ENCODE measurements around the gene FITM1. TPM values are rescaled to one million over a fixed set of nuclear protein-coding genes. Genes with fewer than 3 reads are reported as not detected.

FITM1 gene
- total and polyA plus RNA-seq, 12 donors, result 4.6 to 25.7 (median 10.4) TPM

DNA sequence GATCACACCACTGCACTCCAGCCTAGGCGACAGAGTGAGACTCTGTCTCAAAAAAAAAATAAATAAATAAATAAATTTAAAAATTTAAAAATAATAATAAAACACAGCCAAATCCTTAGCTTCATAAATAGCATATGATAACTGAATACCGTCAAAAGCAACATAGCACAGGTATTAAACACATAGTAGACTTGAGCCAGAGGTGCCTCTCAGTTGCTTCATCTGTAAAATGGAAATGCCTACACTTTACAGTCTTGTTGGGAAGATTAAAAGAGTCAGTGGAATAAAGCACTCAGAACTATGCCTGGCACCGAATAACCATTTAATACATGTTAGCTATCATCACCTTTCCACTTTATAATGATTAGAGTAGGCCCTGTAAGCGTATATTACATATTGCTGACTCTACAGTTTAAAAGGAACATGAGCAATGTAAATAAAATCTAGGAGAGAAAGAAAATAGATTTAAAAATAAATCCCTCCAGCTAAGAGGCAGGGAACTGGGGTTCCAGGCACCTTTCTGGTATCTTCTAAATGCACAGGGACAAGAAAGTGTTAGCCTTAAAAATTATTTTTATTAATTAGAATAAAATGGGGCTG is 23.7 kb upstream of the FITM1 start:
- Histone ChIP-seq H3K9me3 (replicated peaks in 1 of 3) (no peaks in the 10 kb centered on the region), H3K4me1 (replicated peaks in 1 of 2) (peaks cover 0 to 20% of the 10 kb centered on the region in 2 donors), H3K27ac (no peak overlapping the region), H3K36me3 (replicated peaks in 1 of 2) (no peaks in the 10 kb centered on the region), H3K4me3 (no peak overlapping the region), H3K27me3 (no peaks in the 10 kb centered on the region)
- TF ChIP-seq CTCF (IDR thresholded peaks at IDR 0.05) (no peak), POLR2A (IDR thresholded peaks at IDR 0.05) (no peak)
- no peak for DNase-seq
- intact Hi-C loops (cut with DNase I), result no loop called here
- WGBS, 4 donors, result 91 to 94% (median 92%) methylated on average over 4 of the region's 4 CpGs

DNA sequence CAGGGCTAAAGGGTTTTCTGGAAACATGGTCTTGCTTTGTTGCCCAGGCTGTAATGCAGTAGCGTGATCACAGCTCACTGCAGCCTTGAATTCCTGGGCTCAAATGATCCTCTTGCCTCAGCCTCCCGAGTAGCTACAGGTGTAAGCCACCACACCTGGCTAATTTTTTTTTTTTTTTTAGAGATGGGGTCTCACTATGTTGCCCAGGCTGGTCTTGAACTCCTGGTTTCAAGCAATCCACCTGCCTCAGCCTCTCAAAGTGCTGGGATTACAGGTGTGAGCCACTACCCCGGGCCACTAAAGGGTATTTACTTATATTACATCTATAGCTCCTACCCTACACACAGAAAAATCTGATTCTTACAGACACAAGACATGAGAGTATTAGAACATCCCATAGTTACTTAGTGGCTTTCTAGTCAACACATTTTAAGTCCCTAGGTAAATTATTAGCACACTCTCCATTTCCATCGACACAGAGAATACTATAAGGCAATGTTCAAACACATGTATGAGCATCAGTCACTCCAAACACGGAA is 22.1 kb upstream of the FITM1 start:
- intact Hi-C loops (cut with DNase I), result no loop called here
- TF ChIP-seq POLR2A (IDR thresholded peaks at IDR 0.05) (no peak), CTCF (IDR thresholded peaks at IDR 0.05) (no peak)
- DNase-seq, result no peak

DNA sequence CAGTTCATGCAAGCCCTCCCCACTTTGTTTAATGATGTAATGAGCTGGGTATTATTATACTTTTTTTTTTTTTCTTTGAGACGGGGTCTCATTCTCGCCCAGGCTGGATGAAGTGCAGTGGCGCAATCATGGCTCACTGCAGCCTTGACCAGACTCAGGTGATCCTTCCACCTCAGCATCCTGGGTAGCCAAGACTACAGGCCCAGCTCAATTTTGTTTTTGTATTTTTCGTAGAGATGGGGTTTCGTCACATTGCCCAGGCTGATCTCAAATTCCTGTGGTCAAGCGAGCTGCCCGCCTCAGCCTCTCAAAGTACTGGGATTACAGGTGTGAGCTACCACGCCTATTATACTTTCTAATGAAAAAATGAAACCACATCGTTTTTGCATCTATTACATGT is 20.4 kb upstream of the FITM1 start:
- no peak for DNase-seq
- Histone ChIP-seq H3K27me3 (no peaks in the 10 kb centered on the region), H3K4me3 (no peak overlapping the region), H3K27ac (no peak overlapping the region), H3K9me3 (replicated peaks in 1 of 3) (no peaks in the 10 kb centered on the region), H3K36me3 (replicated peaks in 1 of 2) (no peaks in the 10 kb centered on the region), H3K4me1 (replicated peaks in 1 of 2) (peaks cover 5 to 20% of the 10 kb centered on the region in 2 donors)
- WGBS, 4 donors, result 81 to 86% (median 86%) methylated on average over 9 of the region's 9 CpGs
- TF ChIP-seq CTCF (IDR thresholded peaks at IDR 0.05) (no peak), POLR2A (IDR thresholded peaks at IDR 0.05) (no peak)
- intact Hi-C loops (cut with DNase I), result no loop called here

More for the DNA sequence above, 22.1 kb upstream of the FITM1 start:
- WGBS, 4 donors, result 36 to 48% (median 42%) methylated on average over 5 of the region's 5 CpGs
- H3K9me3 ChIP-seq (replicated peaks in 1 of 3), result no peaks in the 10 kb centered on the region
- no peaks in the 10 kb centered on the region for H3K36me3 ChIP-seq (replicated peaks in 1 of 2)
- H3K27me3 ChIP-seq, result no peaks in the 10 kb centered on the region
- H3K27ac ChIP-seq, result peak overlapping the region in 2 of 5 donors; percentile 9 to 78
- H3K4me3 ChIP-seq, result no peak overlapping the region
- peaks cover 2 to 20% of the 10 kb centered on the region in 2 donors for H3K4me1 ChIP-seq (replicated peaks in 1 of 2)

DNA sequence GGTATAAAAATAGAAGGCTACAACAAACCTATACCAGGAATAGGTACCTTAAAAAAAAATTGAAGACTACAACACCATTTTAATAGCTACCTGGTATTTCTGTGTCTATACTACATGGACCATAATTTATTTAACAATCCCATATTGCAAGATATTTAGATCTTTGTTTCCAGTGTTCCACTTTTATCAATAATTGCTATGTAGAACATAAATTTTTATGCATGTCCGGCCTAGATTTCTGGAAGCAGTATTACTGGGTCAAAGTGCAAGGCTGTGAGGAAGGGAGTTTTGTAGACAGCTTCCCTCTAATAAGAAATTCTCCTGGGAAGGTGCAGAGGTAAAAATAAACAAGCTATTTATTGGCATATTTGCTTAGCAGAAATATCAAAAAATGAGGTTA is 19.9 kb upstream of the FITM1 start:
- H3K36me3 ChIP-seq (replicated peaks in 1 of 2), result no peaks in the 10 kb centered on the region
- H3K27ac ChIP-seq, result no peak overlapping the region
- 26 to 40% (median 34%) methylated on average over 1 of the region's 1 CpG for WGBS, 4 donors
- intact Hi-C loops (cut with DNase I), result no loop called here
- no peak for DNase-seq
- TF ChIP-seq POLR2A (IDR thresholded peaks at IDR 0.05), result no peak
- no peak for TF ChIP-seq CTCF (IDR thresholded peaks at IDR 0.05)
- H3K9me3 ChIP-seq (replicated peaks in 1 of 3), result no peaks in the 10 kb centered on the region
- H3K4me3 ChIP-seq, result no peak overlapping the region
- no peaks in the 10 kb centered on the region for H3K27me3 ChIP-seq
- peaks cover 7 to 21% of the 10 kb centered on the region in 2 donors for H3K4me1 ChIP-seq (replicated peaks in 1 of 2)
